ENCODE results near the gene NGRN.

NGRN gene

GRCh38 chr15:90265271-90266060 is at the start of gene NGRN:
Gene NGRN, plus strand, starts transcription at chr15:90265672. Its CDS starts 41 bp downstream, at chr15:90265713.
- DNase-seq (ENCODE audit: low read depth, low spot score) = peak; percentile 78

- no peak for DNase-seq (ENCODE audit: low read depth, low spot score)
These were observed 47.6 kb upstream of the NGRN start for GRCh38 chr15:90217671-90218394.

DNA sequence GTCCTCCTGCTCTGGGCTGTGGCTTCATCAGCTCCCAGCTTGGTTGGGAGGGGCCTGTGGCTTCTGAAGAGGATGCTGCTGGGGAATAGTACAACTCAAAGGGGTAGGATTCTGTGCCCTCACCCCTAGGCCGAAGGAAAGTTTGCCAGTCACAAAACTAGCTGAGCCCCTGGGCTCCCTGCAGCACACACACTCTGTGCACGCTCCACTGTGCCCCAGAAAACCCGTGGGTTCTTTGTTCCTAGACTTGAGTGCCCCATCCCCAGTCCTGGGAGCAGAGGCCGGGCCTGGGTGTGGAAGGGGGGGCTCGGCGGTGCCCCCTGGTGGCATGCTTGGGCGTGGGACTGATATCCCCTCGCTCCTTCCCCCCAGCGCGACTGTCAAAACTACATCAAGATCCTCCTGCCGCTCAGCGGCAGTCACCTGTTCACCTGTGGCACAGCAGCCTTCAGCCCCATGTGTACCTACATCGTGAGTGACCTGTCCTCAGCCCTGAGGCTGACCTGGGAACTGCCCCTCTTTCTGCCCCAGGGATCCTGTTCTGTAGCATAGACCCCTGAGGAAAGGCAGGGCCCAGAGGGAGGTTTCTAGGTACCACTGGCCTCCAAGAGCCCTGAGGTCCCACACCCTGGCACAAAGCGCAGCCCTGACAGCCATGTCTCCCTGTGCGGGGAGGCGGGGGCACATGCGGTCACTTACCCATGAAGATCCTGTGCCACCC is 45.9 kb upstream of the NGRN start:
- DNase-seq (ENCODE audit: low read depth, low spot score) = no peak

GRCh38 chr15:90221246-90221900 is 44.1 kb upstream of the NGRN start:
- no peak for DNase-seq (ENCODE audit: low read depth, low spot score)

- DNase-seq (ENCODE audit: low read depth, low spot score) = no peak
These were observed 42.9 kb upstream of the NGRN start for GRCh38 chr15:90222547-90222946.

DNA sequence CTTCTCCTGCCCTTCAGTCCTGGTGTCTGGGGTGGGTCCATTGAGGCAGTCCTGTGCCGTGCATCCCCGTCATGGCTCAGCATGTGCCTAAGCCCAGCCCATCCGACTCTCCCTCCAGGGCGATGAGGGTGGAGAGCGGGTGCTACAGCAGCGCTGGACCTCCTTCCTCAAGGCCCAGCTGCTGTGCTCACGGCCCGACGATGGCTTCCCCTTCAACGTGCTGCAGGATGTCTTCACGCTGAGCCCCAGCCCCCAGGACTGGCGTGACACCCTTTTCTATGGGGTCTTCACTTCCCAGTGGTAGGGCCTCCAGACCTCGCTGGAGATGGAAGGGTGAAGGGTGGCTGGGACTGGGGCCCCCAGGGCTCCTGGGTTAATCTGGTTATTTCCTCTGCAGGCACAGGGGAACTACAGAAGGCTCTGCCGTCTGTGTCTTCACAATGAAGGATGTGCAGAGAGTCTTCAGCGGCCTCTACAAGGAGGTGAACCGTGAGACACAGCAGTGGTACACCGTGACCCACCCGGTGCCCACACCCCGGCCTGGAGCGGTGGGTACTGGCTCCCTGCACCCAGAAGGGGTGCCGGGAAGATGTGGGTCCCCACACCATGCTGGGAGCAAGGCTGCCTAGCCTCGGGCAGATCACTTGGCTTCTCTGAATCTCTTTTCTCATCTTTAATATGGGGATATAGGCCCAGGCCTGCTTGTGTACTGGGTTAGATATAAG is 41.9 kb upstream of the NGRN start:
- no peak for DNase-seq (ENCODE audit: low read depth, low spot score)

GRCh38 chr15:90225047-90225446 is 40.4 kb upstream of the NGRN start:
- DNase-seq (ENCODE audit: low read depth, low spot score) = no peak

GRCh38 chr15:90225504-90226234 is 39.8 kb upstream of the NGRN start:
- DNase-seq (ENCODE audit: low read depth, low spot score) = no peak

DNA sequence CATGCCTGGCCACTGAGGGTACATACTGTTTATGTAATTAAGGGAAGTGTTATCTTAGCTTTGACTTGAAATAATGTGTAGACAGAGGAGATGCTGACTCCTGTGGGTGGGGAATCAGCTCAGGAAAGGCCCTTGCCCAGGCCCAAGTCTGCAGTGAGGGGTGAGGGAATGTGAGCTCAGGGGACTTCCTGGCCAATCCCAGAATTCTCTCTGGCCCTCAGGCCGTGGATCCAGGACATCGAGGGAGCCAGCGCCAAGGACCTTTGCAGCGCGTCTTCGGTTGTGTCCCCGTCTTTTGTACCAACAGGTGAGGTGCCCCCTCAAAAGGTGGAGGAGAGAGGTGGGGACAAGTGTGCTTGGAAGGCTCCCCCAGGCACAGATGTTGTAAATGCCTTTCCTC is 38.1 kb upstream of the NGRN start:
- no peak for DNase-seq (ENCODE audit: low read depth, low spot score)

GRCh38 chr15:90227816-90228772 is 37.4 kb upstream of the NGRN start:
- DNase-seq (ENCODE audit: low read depth, low spot score) = no peak

GRCh38 chr15:90228960-90229359 is 36.5 kb upstream of the NGRN start:
- no peak for DNase-seq (ENCODE audit: low read depth, low spot score)

GRCh38 chr15:90230071-90230494 is 35.4 kb upstream of the NGRN start:
- DNase-seq (ENCODE audit: low read depth, low spot score) = no peak

DNA sequence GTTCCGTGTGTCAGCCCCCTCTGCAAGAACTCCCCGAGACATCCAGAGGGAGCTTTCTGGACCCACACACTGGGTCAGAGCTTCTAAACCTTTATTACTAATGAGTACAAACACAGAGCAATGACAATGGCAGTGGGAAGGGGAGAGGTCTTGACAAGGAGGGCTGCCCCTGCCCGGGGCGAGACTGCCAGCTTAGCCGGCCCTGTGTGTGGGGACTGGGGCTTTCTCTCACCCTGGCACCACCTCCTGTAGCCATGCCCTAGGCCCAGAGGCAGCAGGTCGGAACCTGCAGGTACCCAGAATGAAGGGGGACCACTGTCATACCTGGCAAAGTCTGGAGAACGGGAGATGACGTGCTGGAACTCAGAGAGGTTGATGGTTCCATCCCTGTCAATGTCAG is 34.9 kb upstream of the NGRN start:
- no peak for DNase-seq (ENCODE audit: low read depth, low spot score)

GRCh38 chr15:90231028-90232017 is 34.1 kb upstream of the NGRN start:
- DNase-seq (ENCODE audit: low read depth, low spot score) = no peak

DNA sequence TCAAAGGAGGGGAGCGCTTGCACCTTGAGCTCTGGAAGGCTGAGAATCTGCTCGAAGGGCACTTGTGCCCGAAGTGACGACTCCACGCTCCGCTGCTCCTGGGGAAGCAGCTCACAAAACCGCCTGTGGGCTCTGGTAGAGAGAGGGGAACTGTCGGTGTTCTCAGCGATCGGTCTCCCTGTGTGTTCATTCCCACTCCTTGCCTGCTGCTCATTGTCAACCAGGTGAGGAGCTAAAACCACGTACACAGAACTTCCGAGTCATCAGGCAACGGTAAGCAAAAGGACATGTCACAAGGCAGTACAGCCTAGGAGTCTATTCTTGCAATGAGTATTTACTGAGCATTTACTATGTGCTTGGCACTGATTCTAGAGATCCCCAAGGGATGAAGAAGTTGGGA is 33.3 kb upstream of the NGRN start:
- no peak for DNase-seq (ENCODE audit: low read depth, low spot score)

DNA sequence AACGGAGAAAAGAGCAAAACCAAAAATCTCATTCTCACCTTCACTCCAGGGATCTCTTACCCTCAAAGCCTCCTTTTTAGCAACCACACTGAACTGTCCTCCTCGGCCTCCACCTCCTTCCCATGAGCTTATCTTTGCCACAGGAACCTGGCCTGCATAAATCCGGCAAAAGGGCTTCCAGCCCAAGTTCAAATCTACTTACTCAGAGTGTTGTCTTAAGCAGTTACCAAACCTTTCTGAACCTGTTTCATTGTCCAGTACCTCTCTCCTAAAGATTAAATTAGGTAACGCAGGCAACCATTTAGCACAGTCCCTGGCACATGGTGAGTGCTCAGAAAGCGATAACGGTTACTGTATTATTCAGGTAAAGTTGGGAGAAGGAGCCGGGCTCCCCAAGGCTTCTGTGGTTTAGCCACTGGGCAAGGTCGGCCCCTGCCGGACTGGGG is 32.5 kb upstream of the NGRN start:
- DNase-seq (ENCODE audit: low read depth, low spot score) = no peak

DNA sequence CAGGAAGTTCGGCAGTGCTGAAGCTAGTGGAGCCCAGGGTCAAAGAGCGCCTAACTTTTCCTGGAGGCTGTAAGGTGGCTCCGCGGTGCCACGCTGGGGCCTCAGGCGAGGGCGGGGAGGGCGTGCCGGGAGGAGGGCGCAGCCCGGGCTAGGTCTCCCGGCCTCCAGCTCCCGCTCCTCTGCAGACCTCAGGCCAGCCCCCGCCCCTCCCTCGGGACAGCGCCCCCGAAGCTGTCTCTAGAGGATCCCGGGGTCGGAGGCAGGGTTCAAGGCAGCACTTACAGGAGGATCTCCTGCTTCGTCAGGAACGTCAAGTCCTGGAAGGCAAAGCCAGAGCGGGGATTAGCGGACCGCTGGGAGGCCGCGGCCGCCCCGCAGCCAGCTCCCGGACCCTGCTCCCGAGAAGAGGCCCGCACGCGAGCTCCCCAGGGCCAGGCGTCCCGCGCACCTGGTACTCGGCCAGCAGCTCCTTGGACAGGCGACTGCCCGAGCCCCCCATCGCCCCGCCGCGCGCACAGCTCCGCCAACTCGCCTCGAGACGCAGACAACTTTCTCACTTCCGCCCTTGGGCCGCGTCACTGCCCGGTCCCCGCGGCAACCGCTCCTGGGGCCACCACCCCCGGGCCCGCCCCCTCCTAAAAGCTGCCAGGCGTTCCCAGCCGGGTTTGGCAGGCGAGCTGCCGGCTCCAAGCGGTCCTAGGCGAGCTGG is 31.9 kb upstream of the NGRN start, which contains the start of gene CIB1:
TSS of gene CIB1 (minus strand) at position 555 of the 709 bp plus-strand sequence. CDS start at position 499, 56 bp downstream.
- peak; percentile 65 for DNase-seq (ENCODE audit: low read depth, low spot score)
